Measurements from ENCODE around the gene ATAD3B.
"Not testable (repeated sequence)": the region's sequence is repeated elsewhere in the genome, so short reads cannot be mapped to it uniquely, and the experiment has no call there.

ATAD3B gene

GRCh38 chr1:1490633-1491230 is 19.2 kb downstream of the ATAD3B start:
- H3K4me3 Mint-ChIP-seq = no peak overlapping the region
- H3K4me1 Mint-ChIP-seq = no peaks in the 10 kb centered on the region
- peaks cover 13% of the 10 kb centered on the region for H3K9me3 Mint-ChIP-seq
- no peak for TF ChIP-seq CTCF (IDR thresholded peaks at IDR 0.05; ENCODE audit: unreplicated experiment in 3 of 3)
- no peak overlapping the region for H3K27ac Mint-ChIP-seq
- no peaks in the 10 kb centered on the region for H3K27me3 Mint-ChIP-seq (ENCODE audit: low read depth)
- peaks cover 62% of the 10 kb centered on the region for H3K36me3 Mint-ChIP-seq (ENCODE audit: low read depth)

DNA sequence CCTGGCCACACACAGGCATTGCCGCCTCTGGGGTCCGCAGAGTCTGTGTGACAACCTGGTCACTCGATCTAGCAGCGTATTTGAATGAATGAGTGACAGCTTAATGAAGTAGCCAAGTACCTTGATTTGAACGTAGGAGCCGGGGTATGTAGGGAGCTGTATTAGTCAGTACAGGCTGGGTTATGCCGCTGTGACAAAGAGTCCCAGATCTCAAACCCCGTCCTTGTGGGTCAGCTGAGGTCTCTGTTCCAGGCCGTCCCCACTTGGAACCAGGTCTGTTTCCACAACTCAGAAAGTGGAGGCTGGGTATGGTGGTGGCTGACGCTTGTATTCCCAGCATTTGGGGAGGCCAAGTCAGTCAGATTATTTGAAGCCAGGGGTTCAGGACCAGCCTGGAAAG is 20.0 kb downstream of the ATAD3B start:
- H3K36me3 Mint-ChIP-seq (ENCODE audit: low read depth) = peaks cover 62% of the 10 kb centered on the region
- H3K4me3 Mint-ChIP-seq = no peak overlapping the region
- no peak overlapping the region for H3K27ac Mint-ChIP-seq
- no peak for TF ChIP-seq CTCF (IDR thresholded peaks at IDR 0.05; ENCODE audit: unreplicated experiment in 3 of 3)
- H3K9me3 Mint-ChIP-seq = peaks cover 13% of the 10 kb centered on the region
- H3K27me3 Mint-ChIP-seq (ENCODE audit: low read depth) = no peaks in the 10 kb centered on the region
- H3K4me1 Mint-ChIP-seq = no peaks in the 10 kb centered on the region

DNA sequence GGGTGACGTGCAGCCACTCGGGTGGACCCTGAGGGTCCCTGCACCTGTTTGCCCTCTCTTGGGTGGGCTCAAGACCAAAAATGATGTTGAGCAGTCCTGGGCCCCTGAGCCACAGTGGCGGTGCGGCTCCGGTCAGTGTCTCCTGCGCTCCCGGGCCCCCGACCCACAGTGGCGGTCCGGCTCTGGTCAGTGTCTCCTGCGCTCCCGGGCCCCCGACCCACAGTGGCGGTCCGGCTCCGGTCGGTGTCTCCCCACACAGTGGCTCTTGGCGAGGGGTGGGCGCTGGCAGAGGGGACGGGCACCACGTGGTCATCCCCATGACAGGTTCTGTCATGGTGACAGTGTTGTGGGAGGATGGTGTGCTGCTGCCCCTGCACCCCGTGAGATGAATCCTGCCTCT is 22.7 kb downstream of the ATAD3B start:
- not testable (repeated sequence) for H3K27me3 Mint-ChIP-seq (ENCODE audit: low read depth); H3K27ac Mint-ChIP-seq; H3K4me1 Mint-ChIP-seq; H3K4me3 Mint-ChIP-seq
- Mint-ChIP-seq H3K36me3 (ENCODE audit: low read depth) (peaks cover 48% of the 10 kb centered on the region), H3K9me3 (peaks cover 13% of the 10 kb centered on the region)

- H3K36me3 Mint-ChIP-seq (ENCODE audit: low read depth) = peaks cover 37% of the 10 kb centered on the region
- not testable (repeated sequence) for H3K4me1 Mint-ChIP-seq; H3K4me3 Mint-ChIP-seq; H3K27ac Mint-ChIP-seq; H3K27me3 Mint-ChIP-seq (ENCODE audit: low read depth)
- peaks cover 13% of the 10 kb centered on the region for H3K9me3 Mint-ChIP-seq
Measured at GRCh38 chr1:1495461-1495975, 24.0 kb downstream of the ATAD3B start.

DNA sequence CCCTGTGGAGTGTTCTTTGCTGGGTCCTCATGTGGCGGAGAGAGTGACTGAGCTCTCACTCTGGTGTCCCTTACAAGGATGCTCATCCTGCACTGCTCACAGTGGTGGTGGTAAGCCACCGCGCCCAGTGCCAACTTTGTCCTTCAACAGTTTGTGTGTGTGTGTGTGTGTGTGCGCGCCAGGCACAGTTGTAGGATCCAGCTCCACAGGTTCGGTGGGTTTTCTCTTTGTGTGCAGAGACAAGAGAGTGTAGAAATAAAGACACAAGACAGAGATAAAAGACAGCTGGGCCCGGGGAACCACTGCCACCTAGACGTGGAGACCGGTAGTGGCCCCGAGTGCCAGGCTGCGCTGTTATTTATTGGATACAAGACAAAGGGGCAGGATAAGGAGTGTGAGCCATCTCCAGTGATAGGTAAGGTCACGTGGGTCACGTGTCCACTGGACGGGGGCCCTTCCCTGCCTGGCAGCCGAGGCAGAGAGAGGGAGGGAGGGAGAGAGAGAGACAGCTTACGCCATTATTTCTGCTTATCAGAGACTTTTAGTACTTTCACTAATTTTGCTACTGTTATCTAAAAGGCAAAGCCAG is 33.3 kb downstream of the ATAD3B start:
- H3K9me3 Mint-ChIP-seq; H3K36me3 Mint-ChIP-seq (ENCODE audit: low read depth); H3K27me3 Mint-ChIP-seq (ENCODE audit: low read depth): not testable (repeated sequence)
- Mint-ChIP-seq H3K4me1 (peaks cover 13% of the 10 kb centered on the region), H3K27ac (peak overlapping the region; percentile 92 to 99 (median 98)), H3K4me3 (peak overlapping the region; percentile 77 to 79 (median 78))
- TF ChIP-seq CTCF (IDR thresholded peaks at IDR 0.05; ENCODE audit: unreplicated experiment in 3 of 3) = peak; percentile 59 to 73 (median 67)

DNA sequence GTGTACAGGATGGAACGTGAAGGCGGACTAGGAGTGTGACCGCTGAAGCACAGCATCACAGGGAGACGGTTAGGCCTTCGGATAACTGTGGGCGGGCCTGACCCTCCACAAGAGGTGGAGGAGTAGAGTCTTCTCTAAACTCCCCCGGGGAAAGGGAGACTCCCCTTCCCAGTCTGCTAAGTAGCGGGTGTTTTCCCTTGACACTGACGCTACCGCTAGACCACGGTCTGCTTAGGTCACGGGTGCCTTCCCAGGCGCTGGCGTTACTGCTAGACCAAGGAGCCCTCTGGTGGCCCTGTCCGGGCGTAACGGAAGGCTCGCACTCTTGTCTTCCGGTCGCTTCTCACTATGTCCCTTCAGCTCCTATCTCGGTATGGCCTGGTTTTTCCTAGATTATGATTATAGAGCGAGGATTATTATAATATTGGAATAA is 33.8 kb downstream of the ATAD3B start:
- not testable (repeated sequence) for H3K9me3 Mint-ChIP-seq; H3K27me3 Mint-ChIP-seq (ENCODE audit: low read depth); H3K36me3 Mint-ChIP-seq (ENCODE audit: low read depth)
- H3K4me3 Mint-ChIP-seq = peak overlapping the region; percentile 77 to 79 (median 78)
- peaks cover 13% of the 10 kb centered on the region for H3K4me1 Mint-ChIP-seq
- peak overlapping the region; percentile 92 to 99 (median 98) for H3K27ac Mint-ChIP-seq
- peak in 1 of 3 experiments; percentile 49 for TF ChIP-seq CTCF (IDR thresholded peaks at IDR 0.05; ENCODE audit: unreplicated experiment in 3 of 3)

GRCh38 chr1:1505801-1506200 is 34.2 kb downstream of the ATAD3B start:
- not testable (repeated sequence) for H3K9me3 Mint-ChIP-seq; H3K27me3 Mint-ChIP-seq (ENCODE audit: low read depth); H3K36me3 Mint-ChIP-seq (ENCODE audit: low read depth)
- Mint-ChIP-seq H3K4me1 (peaks cover 15% of the 10 kb centered on the region), H3K4me3 (peak overlapping the region; percentile 58 to 75 (median 68)), H3K27ac (peak overlapping the region; percentile 92 to 99 (median 98))

All from nephron (organoid).